ENCODE data around the gene ST6GALNAC6. TPM values are rescaled to one million over a fixed set of nuclear protein-coding genes. Genes with fewer than 3 reads are reported as not detected.
A peak's percentile ranks its signal among the peaks of the same experiment; 100 is the strongest.

Gene ST6GALNAC6
- total RNA-seq, 1 donor: 53.2 TPM

DNA sequence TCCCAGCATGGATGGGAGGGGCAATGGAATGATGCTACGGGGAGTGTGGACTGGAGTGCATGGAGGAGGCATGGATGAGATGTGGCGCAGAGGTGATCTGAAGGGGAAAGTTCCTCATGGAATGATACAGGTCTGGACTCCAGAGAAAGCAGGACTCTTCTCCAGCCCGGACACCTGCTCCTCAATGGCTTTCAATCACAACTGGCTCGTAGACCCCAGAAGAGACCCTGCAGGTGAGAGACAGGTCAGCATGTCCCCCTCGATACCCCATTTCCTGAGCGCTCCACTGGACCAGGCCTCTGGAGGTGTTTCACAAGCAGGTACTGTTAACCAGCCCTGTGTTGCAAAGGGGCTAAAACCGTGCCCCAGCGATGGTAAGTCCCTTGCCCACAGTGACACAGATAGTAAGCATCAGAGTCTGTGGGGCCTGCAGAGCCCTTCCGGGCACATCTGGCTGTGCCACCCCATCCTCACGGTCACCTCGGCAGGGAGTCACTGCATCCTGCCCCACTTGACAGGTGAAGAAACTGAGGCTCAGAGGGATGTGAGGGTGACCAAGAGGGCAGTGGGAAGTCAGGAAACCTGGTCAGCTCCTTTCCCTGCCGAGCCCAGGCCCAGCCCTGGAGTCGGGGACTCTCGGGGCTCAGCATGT is 43.7 kb upstream of the ST6GALNAC6 start:
- TF ChIP-seq CTCF (IDR thresholded peaks at IDR 0.05; ENCODE audit: extremely low read depth, low read depth, low read length): no peak
- no peaks in the 10 kb centered on the region for H3K9me3 ChIP-seq (ENCODE audit: low read depth, low read length)
- peaks cover 5% of the 10 kb centered on the region for H3K4me1 ChIP-seq (ENCODE audit: insufficient read depth, low read length)
- H4K20me1 ChIP-seq (ENCODE audit: insufficient read depth, low read length): peaks cover 19% of the 10 kb centered on the region
- H3K27ac ChIP-seq (ENCODE audit: low read depth, low read length): no peak overlapping the region
- H3K4me3 ChIP-seq (ENCODE audit: insufficient read depth, low read length): no peak overlapping the region
- H3K36me3 ChIP-seq (ENCODE audit: insufficient read depth, low read length): peaks cover 25% of the 10 kb centered on the region
- no peaks in the 10 kb centered on the region for H3K27me3 ChIP-seq (ENCODE audit: insufficient read depth, low read length)
- peaks cover 20% of the 10 kb centered on the region for H3K79me2 ChIP-seq (ENCODE audit: insufficient read depth, low read length)
- DNase-seq (ENCODE audit: insufficient read length, low spot score, missing footprints): peak; percentile 15
- H3K4me2 ChIP-seq (ENCODE audit: insufficient read depth, low read length): no peak overlapping the region
- no peak overlapping the region for H2AFZ ChIP-seq (ENCODE audit: low read length)

GRCh38 chr9:127942216-127943010 is 43.0 kb upstream of the ST6GALNAC6 start:
- Histone ChIP-seq H3K36me3 (ENCODE audit: insufficient read depth, low read length) (peaks cover 23% of the 10 kb centered on the region), H3K27me3 (ENCODE audit: insufficient read depth, low read length) (no peaks in the 10 kb centered on the region), H2AFZ (ENCODE audit: low read length) (no peak overlapping the region), H3K79me2 (ENCODE audit: insufficient read depth, low read length) (peaks cover 20% of the 10 kb centered on the region), H3K27ac (ENCODE audit: low read depth, low read length) (no peak overlapping the region), H3K4me3 (ENCODE audit: insufficient read depth, low read length) (no peak overlapping the region), H4K20me1 (ENCODE audit: insufficient read depth, low read length) (peaks cover 15% of the 10 kb centered on the region), H3K4me1 (ENCODE audit: insufficient read depth, low read length) (peaks cover 9% of the 10 kb centered on the region), H3K4me2 (ENCODE audit: insufficient read depth, low read length) (no peak overlapping the region), H3K9me3 (ENCODE audit: low read depth, low read length) (no peaks in the 10 kb centered on the region)
- TF ChIP-seq CTCF (IDR thresholded peaks at IDR 0.05; ENCODE audit: extremely low read depth, low read depth, low read length): peak; percentile 81
- peak; percentile 95 for DNase-seq (ENCODE audit: insufficient read length, low spot score, missing footprints)

DNA sequence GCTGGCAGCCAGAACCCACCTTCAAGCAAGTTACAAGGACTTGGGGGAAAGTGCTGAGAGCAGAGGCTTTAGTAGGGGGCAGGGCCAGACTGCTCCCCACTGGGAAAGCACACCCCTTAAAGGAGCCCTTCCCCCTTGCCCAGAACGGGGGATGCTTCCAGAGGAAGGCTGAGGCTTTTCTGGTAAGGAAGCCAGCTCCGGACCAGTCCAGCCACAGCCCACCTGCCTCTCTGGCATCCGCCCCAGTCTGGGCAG is 42.5 kb upstream of the ST6GALNAC6 start:
- no peaks in the 10 kb centered on the region for H3K27me3 ChIP-seq (ENCODE audit: insufficient read depth, low read length)
- peaks cover 14% of the 10 kb centered on the region for H4K20me1 ChIP-seq (ENCODE audit: insufficient read depth, low read length)
- no peak overlapping the region for H2AFZ ChIP-seq (ENCODE audit: low read length)
- peaks cover 23% of the 10 kb centered on the region for H3K79me2 ChIP-seq (ENCODE audit: insufficient read depth, low read length)
- no peak overlapping the region for H3K4me2 ChIP-seq (ENCODE audit: insufficient read depth, low read length)
- H3K4me3 ChIP-seq (ENCODE audit: insufficient read depth, low read length): no peak overlapping the region
- H3K27ac ChIP-seq (ENCODE audit: low read depth, low read length): no peak overlapping the region
- no peaks in the 10 kb centered on the region for H3K9me3 ChIP-seq (ENCODE audit: low read depth, low read length)
- no peak for DNase-seq (ENCODE audit: insufficient read length, low spot score, missing footprints)
- H3K4me1 ChIP-seq (ENCODE audit: insufficient read depth, low read length): peaks cover 14% of the 10 kb centered on the region
- TF ChIP-seq CTCF (IDR thresholded peaks at IDR 0.05; ENCODE audit: extremely low read depth, low read depth, low read length): no peak
- H3K36me3 ChIP-seq (ENCODE audit: insufficient read depth, low read length): peaks cover 22% of the 10 kb centered on the region

Data from osteoblast (primary cell).